C4-2B (cell line): ENCODE results near the gene AGAP1.

Experiments used
- ZFX ChIP-seq: fragments of 450-650 bp; IDR thresholded peaks from 2 replicates; pipeline ENCODE4 v1.6.1; 2017
- TF ChIP-seq, protein P1 (sequence below): fragments of 450-650 bp; conservative IDR thresholded peaks from 2 replicates; pipeline ENCODE4 v1.5.1; 2017; ENCODE audit warnings: mild to moderate bottlenecking

DNA sequence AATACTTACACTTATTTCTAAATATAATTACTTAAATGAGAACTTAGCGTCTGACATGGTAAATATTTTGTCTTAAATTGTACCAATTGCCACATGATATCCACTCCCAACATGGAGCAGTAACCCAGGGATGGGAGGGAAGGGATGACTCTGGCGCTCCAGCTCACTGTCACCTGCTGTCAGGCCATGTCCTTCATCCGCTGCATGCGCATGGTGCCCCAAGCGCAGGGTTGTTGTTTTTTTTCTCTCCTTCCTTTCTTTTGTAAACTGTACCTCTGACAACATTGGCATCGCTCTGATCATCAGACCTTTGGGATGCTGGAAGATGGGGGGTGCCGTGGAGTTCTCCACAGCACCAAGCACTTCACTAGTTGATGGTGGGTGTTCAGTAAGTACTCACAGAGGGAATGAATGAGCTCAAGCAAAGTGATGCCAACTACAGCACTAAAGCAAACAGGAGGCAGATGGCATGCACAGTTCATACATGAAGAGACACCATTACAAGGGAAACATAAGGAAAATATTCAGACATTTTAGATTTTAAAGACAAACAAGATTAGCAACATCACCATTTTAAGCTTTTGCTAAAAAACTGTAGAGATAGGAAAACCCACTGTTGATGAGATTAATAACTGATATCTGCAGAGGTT lies 426.5 kb downstream of the AGAP1 start:
- TF ChIP-seq, protein P1, sequence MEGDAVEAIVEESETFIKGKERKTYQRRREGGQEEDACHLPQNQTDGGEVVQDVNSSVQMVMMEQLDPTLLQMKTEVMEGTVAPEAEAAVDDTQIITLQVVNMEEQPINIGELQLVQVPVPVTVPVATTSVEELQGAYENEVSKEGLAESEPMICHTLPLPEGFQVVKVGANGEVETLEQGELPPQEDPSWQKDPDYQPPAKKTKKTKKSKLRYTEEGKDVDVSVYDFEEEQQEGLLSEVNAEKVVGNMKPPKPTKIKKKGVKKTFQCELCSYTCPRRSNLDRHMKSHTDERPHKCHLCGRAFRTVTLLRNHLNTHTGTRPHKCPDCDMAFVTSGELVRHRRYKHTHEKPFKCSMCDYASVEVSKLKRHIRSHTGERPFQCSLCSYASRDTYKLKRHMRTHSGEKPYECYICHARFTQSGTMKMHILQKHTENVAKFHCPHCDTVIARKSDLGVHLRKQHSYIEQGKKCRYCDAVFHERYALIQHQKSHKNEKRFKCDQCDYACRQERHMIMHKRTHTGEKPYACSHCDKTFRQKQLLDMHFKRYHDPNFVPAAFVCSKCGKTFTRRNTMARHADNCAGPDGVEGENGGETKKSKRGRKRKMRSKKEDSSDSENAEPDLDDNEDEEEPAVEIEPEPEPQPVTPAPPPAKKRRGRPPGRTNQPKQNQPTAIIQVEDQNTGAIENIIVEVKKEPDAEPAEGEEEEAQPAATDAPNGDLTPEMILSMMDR: no peak
- TF ChIP-seq ZFX: no peak
